RKO (cell line): Measurements from ENCODE around the gene BAIAP2.
A peak's percentile ranks its signal among the peaks of the same experiment; 100 is the strongest.

Experiments used
- DNase-seq: peaks from one replicate; pipeline ENCODE4 v3.0.0-alpha.2; 2016; ENCODE audit warnings: low spot score

The BAIAP2 gene

GRCh38 chr17:81034779-81035520, at the start of gene BAIAP2:
Gene BAIAP2 (plus strand): TSS chr17:81035151. CDS start chr17:81035255, 104 bp downstream.
- peak; percentile 93 for DNase-seq

GRCh38 chr17:80986046-80986445, 48.9 kb upstream of the BAIAP2 start:
- no peak for DNase-seq

GRCh38 chr17:80986816-80987475, 48.0 kb upstream of the BAIAP2 start:
- DNase-seq, result no peak

GRCh38 chr17:80987941-80988461, 47.0 kb upstream of the BAIAP2 start:
- no peak for DNase-seq

GRCh38 chr17:80989586-80989913, 45.4 kb upstream of the BAIAP2 start:
- no peak for DNase-seq

- DNase-seq, result no peak
These were observed 43.9 kb upstream of the BAIAP2 start for GRCh38 chr17:80990921-80991644.

GRCh38 chr17:80991645-80992076, 43.3 kb upstream of the BAIAP2 start, which contains the start of gene CHMP6:
Gene CHMP6 (plus strand): TSS chr17:80991841. CDS start chr17:80991919, 78 bp downstream.
- DNase-seq, result peak; percentile 76

GRCh38 chr17:80992077-80992947, 42.6 kb upstream of the BAIAP2 start:
- no peak for DNase-seq

GRCh38 chr17:80992948-80993624, 41.9 kb upstream of the BAIAP2 start:
- DNase-seq, result no peak

- DNase-seq, result no peak
These were observed 39.8 kb upstream of the BAIAP2 start for GRCh38 chr17:80995131-80995530.

GRCh38 chr17:80996422-80997305, 38.3 kb upstream of the BAIAP2 start:
- no peak for DNase-seq

GRCh38 chr17:80997424-80998117, 37.4 kb upstream of the BAIAP2 start:
- no peak for DNase-seq

- DNase-seq, result no peak
These were observed 36.7 kb upstream of the BAIAP2 start for GRCh38 chr17:80998118-80998747.

GRCh38 chr17:80998748-80999535, 36.0 kb upstream of the BAIAP2 start:
- no peak for DNase-seq

GRCh38 chr17:80999536-81000333, 35.2 kb upstream of the BAIAP2 start:
- DNase-seq, result no peak

- no peak for DNase-seq
These were observed 34.7 kb upstream of the BAIAP2 start for GRCh38 chr17:81000334-81000630.

GRCh38 chr17:81000631-81001357, 34.2 kb upstream of the BAIAP2 start:
- no peak for DNase-seq
